ENCODE results near the gene PPP3CA. TPM values are rescaled to one million over a fixed set of nuclear protein-coding genes. Genes with fewer than 3 reads are reported as not detected.

The PPP3CA gene
- total RNA-seq, 2 experiments from 2014 or later: 12.9 to 13.8 TPM

GRCh38 chr4:101274888-101275752, 72.2 kb downstream of the PPP3CA start:
- Histone ChIP-seq H3K36me3 (ENCODE audit: insufficient read depth, low read length) (no peaks in the 10 kb centered on the region), H3K4me1 (ENCODE audit: insufficient read depth, low read length) (no peaks in the 10 kb centered on the region), H3K27me3 (ENCODE audit: control insufficient read depth in 1 of 2, insufficient read depth in 2 of 2, low read length in 2 of 2) (no peaks in the 10 kb centered on the region), H3K4me3 (ENCODE audit: low read length) (no peak overlapping the region), H3K27ac (ENCODE audit: low read depth in 1 of 2, low read length in 2 of 2) (no peak overlapping the region), H3K9me3 (ENCODE audit: control insufficient read depth in 1 of 2, insufficient read depth in 1 of 2, low read length in 2 of 2) (no peaks in the 10 kb centered on the region)
- ATAC-seq (ENCODE audit: poor library complexity): no peak
- H3K4me1 Mint-ChIP-seq (ENCODE audit: low read depth): peaks cover 27% of the 10 kb centered on the region
- no peaks in the 10 kb centered on the region for H3K9me3 Mint-ChIP-seq
- ChIA-PET CTCF (no interaction called here), POLR2A (no interaction called here)
- TF ChIP-seq CTCF (IDR thresholded peaks at IDR 0.05): no peak
- no peak overlapping the region for H3K4me3 Mint-ChIP-seq
- intact Hi-C loops (cut with DNase I, micrococcal nuclease): no loop called here
- H3K27ac Mint-ChIP-seq: no peak overlapping the region
- DNase-seq: no peak
- H3K27me3 Mint-ChIP-seq: no peaks in the 10 kb centered on the region
- H3K36me3 Mint-ChIP-seq (ENCODE audit: low read depth): no peaks in the 10 kb centered on the region

- H3K4me1 Mint-ChIP-seq (ENCODE audit: low read depth): peaks cover 22% of the 10 kb centered on the region
- H3K27ac Mint-ChIP-seq: no peak overlapping the region
- POLR2A ChIA-PET: no interaction called here
- ATAC-seq (ENCODE audit: poor library complexity) (no peak), DNase-seq (no peak)
- intact Hi-C loops (cut with DNase I, micrococcal nuclease): no loop called here
- H3K27ac ChIP-seq (ENCODE audit: low read depth in 1 of 2, low read length in 2 of 2): no peak overlapping the region
- no peaks in the 10 kb centered on the region for H3K36me3 ChIP-seq (ENCODE audit: insufficient read depth, low read length)
- H3K9me3 Mint-ChIP-seq: no peaks in the 10 kb centered on the region
- no peaks in the 10 kb centered on the region for H3K36me3 Mint-ChIP-seq (ENCODE audit: low read depth)
- no peak for TF ChIP-seq CTCF (IDR thresholded peaks at IDR 0.05)
- no peaks in the 10 kb centered on the region for H3K27me3 ChIP-seq (ENCODE audit: control insufficient read depth in 1 of 2, insufficient read depth in 2 of 2, low read length in 2 of 2)
- no peaks in the 10 kb centered on the region for H3K9me3 ChIP-seq (ENCODE audit: control insufficient read depth in 1 of 2, insufficient read depth in 1 of 2, low read length in 2 of 2)
- no peak overlapping the region for H3K4me3 Mint-ChIP-seq
- H3K27me3 Mint-ChIP-seq: no peaks in the 10 kb centered on the region
- CTCF ChIA-PET: no interaction called here
- H3K4me3 ChIP-seq (ENCODE audit: low read length): no peak overlapping the region
- no peaks in the 10 kb centered on the region for H3K4me1 ChIP-seq (ENCODE audit: insufficient read depth, low read length)
These were observed 75.8 kb downstream of the PPP3CA start for GRCh38 chr4:101271516-101271915.

GRCh38 chr4:101269682-101270081, 77.6 kb downstream of the PPP3CA start:
- ATAC-seq (ENCODE audit: poor library complexity): no peak
- no peaks in the 10 kb centered on the region for H3K4me1 ChIP-seq (ENCODE audit: insufficient read depth, low read length)
- no peak for DNase-seq
- no peaks in the 10 kb centered on the region for H3K36me3 ChIP-seq (ENCODE audit: insufficient read depth, low read length)
- Mint-ChIP-seq H3K9me3 (no peaks in the 10 kb centered on the region), H3K4me1 (ENCODE audit: low read depth) (peaks cover 22% of the 10 kb centered on the region), H3K27me3 (no peaks in the 10 kb centered on the region), H3K4me3 (no peak overlapping the region), H3K27ac (no peak overlapping the region), H3K36me3 (ENCODE audit: low read depth) (no peaks in the 10 kb centered on the region)
- H3K27ac ChIP-seq (ENCODE audit: low read depth in 1 of 2, low read length in 2 of 2): no peak overlapping the region
- no peak for TF ChIP-seq CTCF (IDR thresholded peaks at IDR 0.05)
- CTCF ChIA-PET: interaction anchor here (1.1 kb wide), 1 partner anchor 9 kb away, joined by 3 read pairs; no protein-coding TSS in a partner anchor
- POLR2A ChIA-PET: no interaction called here
- intact Hi-C loops (cut with DNase I, micrococcal nuclease): no loop called here
- H3K4me3 ChIP-seq (ENCODE audit: low read length): no peak overlapping the region
- H3K27me3 ChIP-seq (ENCODE audit: control insufficient read depth in 1 of 2, insufficient read depth in 2 of 2, low read length in 2 of 2): no peaks in the 10 kb centered on the region
- no peaks in the 10 kb centered on the region for H3K9me3 ChIP-seq (ENCODE audit: control insufficient read depth in 1 of 2, insufficient read depth in 1 of 2, low read length in 2 of 2)

Data from CD4-positive, alpha-beta T cell (primary cell).